Right lobe of liver (tissue), 6 donors: ENCODE results near the gene ATM. TPM values are rescaled to one million over a fixed set of nuclear protein-coding genes. Genes with fewer than 3 reads are reported as not detected.

Source experiments
- ATAC-seq, 4 donors: fragments of 200-7000 bp; cut with Tn5 transposase; one replicate each; pipeline ENCODE4 v1.9.1; 2020; ENCODE audit warnings: mild to moderate bottlenecking in 4 of 4, moderate library complexity in 4 of 4
- DNase-seq, 3 donors: peaks; one replicate each; pipeline ENCODE4 v3.0.0-alpha.2; 2020
- H3K27ac ChIP-seq, 3 donors: fragments of 200-600 bp; one replicate each; pipeline ENCODE4 v1.8.0; 2022
- H3K27me3 ChIP-seq, 2 donors: fragments of 200-600 bp; one replicate each; pipeline ENCODE4 v1.8.0; 2022
- H3K36me3 ChIP-seq, 4 donors: fragments of 200-600 bp; sonication (generic) in 1 of 4; one replicate each; pipeline versions ENCODE4 v1.5.1 to v1.8.0; 2017 to 2022; ENCODE audit warnings: control low read depth in 1 of 4
- H3K4me1 ChIP-seq, 4 donors: fragments of 200-600 bp; sonication (generic) in 1 of 4; one replicate each; pipeline versions ENCODE4 v1.5.1 to v1.8.0; 2017 to 2022; ENCODE audit warnings: control low read depth in 1 of 4
- H3K4me3 ChIP-seq, 3 donors: fragments of 200-600 bp; one replicate each; pipeline ENCODE4 v1.8.0; 2022
- H3K9me3 ChIP-seq, 4 donors: fragments of 200-600 bp; sonication (generic) in 1 of 4; one replicate each; pipeline versions ENCODE4 v1.5.1 to v1.8.0; 2017 to 2022; ENCODE audit warnings: control low read depth in 1 of 4
- POLR2A ChIP-seq: fragments of 450-650 bp; IDR thresholded peaks from one replicate; pipeline ENCODE4 v1.6.1; 2017; ENCODE audit warnings: antibody characterized with exemption, mild to moderate bottlenecking
- WGBS: methylation state at CpG from one replicate; pipeline ENCODE4 v1.1.6; 2018; ENCODE audit warnings: low coverage, low lambda C conversion rate; ENCODE audit not compliant: insufficient coverage; ENCODE audit errors: missing lambda C conversion rate; 5-methylcytosine and 5-hydroxymethylcytosine counted together
- intact Hi-C, 2 donors: fragments of 100-400 bp; cut with DNase I; formaldehyde crosslinking; loops; one replicate each; pipeline versions ENCODE4 v1.11.2 to v1.14.1; 2022
- long read RNA-seq: library from polyadenylated mRNA; unstranded; transcript quantifications from one replicate; pipeline ENCODE4 v2.0.0, GENCODE V29; 2019
- total RNA-seq, 6 experiments: library from RNA; depleted of rRNA in 2 of 6; stranded (reverse); fragments of >200 nt in 2 of 6; fragmentation: NEBNext Ultra II Directional in 3 of 6; extraction: Animal tissue kit (Norgen Biotek cat#: 25700) in 3 of 6; gene quantifications; one replicate each; pipeline versions ENCODE4 v1.1.0 to v1.2.4, GENCODE V29; 2016 to 2023
- TF ChIP-seq, protein P1 (sequence below), 4 donors: fragments of 200-600 bp in 3 of 4; fragments of 450-650 bp in 1 of 4; IDR thresholded peaks; one replicate each; pipeline versions ENCODE4 v1.5.1 to v1.8.0; 2016 to 2022; ENCODE audit warnings: antibody characterized with exemption in 4 of 4, mild to moderate bottlenecking in 2 of 4
- donor health status: DM: no; HTN: yes; CAD: no.
- donor health status: DM: no; HTN: no; CAD: no.
- donor health status: DM: no; HTN: no; CAD: no.
- donor health status: DM: no; HTN: yes; CAD: no.
- donor health status: DM: no; HTN: yes; CAD: no.

The ATM gene
- total RNA-seq, result 10 to 100 TPM; 24.9 to 47.1 (median 32.4) TPM
- long read RNA-seq, partial matches to known transcripts, result 1 of 2 reads
- long read RNA-seq, other reads (novel, unspliced or antisense), result 1 of 2 reads

DNA sequence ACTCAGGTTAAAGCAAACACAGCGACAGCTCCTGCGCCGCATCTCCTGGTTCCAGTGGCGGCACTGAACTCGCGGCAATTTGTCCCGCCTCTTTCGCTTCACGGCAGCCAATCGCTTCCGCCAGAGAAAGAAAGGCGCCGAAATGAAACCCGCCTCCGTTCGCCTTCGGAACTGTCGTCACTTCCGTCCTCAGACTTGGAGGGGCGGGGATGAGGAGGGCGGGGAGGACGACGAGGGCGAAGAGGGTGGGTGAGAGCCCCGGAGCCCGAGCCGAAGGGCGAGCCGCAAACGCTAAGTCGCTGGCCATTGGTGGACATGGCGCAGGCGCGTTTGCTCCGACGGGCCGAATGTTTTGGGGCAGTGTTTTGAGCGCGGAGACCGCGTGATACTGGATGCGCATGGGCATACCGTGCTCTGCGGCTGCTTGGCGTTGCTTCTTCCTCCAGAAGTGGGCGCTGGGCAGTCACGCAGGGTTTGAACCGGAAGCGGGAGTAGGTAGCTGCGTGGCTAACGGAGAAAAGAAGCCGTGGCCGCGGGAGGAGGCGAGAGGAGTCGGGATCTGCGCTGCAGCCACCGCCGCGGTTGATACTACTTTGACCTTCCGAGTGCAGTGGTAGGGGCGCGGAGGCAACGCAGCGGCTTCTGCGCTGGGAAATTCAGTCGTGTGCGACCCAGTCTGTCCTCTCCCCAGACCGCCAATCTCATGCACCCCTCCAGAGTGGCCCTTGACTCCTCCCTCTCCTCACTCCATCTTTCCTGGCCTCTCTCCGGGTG lies at the start of gene ATM, which contains the start of gene NPAT:
Gene ATM (plus strand): TSS at position 494 of the 774 bp plus-strand sequence. CDS start 4,558 bp downstream, outside the sequence.
Gene NPAT (minus strand): TSS at position 65 of the 774 bp plus-strand sequence. CDS start 102 bp downstream, outside the sequence.
- intact Hi-C loops, result no loop called here
- H3K9me3 ChIP-seq, result no peaks in the 10 kb centered on the region
- H3K27ac ChIP-seq, result peak within 1 kb of the TSS; percentile 86 to 91 (median 89)
- WGBS, result 0% methylated on average over 17 of the region's 70 CpGs
- peaks cover 0 to 20% (median 0%) of the 10 kb centered on the region in 4 donors for H3K4me1 ChIP-seq
- H3K27me3 ChIP-seq, result no peaks in the 10 kb centered on the region
- TF ChIP-seq POLR2A, result peak; percentile 86
- TF ChIP-seq, protein P1, sequence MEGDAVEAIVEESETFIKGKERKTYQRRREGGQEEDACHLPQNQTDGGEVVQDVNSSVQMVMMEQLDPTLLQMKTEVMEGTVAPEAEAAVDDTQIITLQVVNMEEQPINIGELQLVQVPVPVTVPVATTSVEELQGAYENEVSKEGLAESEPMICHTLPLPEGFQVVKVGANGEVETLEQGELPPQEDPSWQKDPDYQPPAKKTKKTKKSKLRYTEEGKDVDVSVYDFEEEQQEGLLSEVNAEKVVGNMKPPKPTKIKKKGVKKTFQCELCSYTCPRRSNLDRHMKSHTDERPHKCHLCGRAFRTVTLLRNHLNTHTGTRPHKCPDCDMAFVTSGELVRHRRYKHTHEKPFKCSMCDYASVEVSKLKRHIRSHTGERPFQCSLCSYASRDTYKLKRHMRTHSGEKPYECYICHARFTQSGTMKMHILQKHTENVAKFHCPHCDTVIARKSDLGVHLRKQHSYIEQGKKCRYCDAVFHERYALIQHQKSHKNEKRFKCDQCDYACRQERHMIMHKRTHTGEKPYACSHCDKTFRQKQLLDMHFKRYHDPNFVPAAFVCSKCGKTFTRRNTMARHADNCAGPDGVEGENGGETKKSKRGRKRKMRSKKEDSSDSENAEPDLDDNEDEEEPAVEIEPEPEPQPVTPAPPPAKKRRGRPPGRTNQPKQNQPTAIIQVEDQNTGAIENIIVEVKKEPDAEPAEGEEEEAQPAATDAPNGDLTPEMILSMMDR (IDR thresholded peaks at IDR 0.05), result peak; percentile 53 to 82 (median 76)
- DNase-seq (peak; percentile 99 to 100 (median 100)), ATAC-seq (peak; percentile 94 to 98 (median 96))
- H3K4me3 ChIP-seq, result peak within 1 kb of the TSS; percentile 65 to 90 (median 78)
- no peaks in the 10 kb centered on the region for H3K36me3 ChIP-seq

DNA sequence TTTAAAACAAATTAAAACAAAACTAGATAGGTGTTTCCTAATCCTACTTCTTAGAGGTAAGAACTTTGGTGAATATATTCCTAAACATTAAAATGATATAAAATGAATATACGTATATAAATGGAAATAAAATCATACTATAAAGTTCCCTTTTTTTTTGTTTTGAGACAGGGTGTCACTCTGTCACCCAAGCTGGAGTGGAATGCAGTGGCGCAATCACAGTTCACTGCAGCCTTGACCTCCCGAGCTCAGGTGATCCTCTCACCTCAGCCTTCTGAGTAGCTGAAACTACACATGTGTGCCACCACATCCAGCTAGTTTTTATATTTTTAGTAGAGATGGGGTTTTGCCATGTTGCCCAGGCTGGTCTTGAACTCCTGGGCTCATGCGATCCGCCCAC lies 45.3 kb upstream of the ATM start:
- H3K27me3 ChIP-seq, result no peaks in the 10 kb centered on the region
- no peaks in the 10 kb centered on the region for H3K9me3 ChIP-seq
- H3K4me3 ChIP-seq, result no peak overlapping the region
- DNase-seq (peak; percentile 59 to 75 (median 64)), ATAC-seq (peak; percentile 83 to 97 (median 92))
- 45% methylated on average over 5 of the region's 5 CpGs for WGBS
- peaks cover 0 to 29% (median 3%) of the 10 kb centered on the region in 4 donors for H3K36me3 ChIP-seq
- peak overlapping the region in 2 of 3 donors; percentile 30 to 34 for H3K27ac ChIP-seq
- peaks cover 0 to 10% (median 3%) of the 10 kb centered on the region in 4 donors for H3K4me1 ChIP-seq
- intact Hi-C loops, result no loop called here
- TF ChIP-seq, protein P1 (IDR thresholded peaks at IDR 0.05), result no peak
- no peak for TF ChIP-seq POLR2A

- intact Hi-C loops, result no loop called here
- no peak overlapping the region for H3K27ac ChIP-seq
- H3K4me1 ChIP-seq, result peaks cover 0 to 9% (median 3%) of the 10 kb centered on the region in 4 donors
Observed at GRCh38 chr11:108193725-108194124, 29.1 kb upstream of the ATM start.

DNA sequence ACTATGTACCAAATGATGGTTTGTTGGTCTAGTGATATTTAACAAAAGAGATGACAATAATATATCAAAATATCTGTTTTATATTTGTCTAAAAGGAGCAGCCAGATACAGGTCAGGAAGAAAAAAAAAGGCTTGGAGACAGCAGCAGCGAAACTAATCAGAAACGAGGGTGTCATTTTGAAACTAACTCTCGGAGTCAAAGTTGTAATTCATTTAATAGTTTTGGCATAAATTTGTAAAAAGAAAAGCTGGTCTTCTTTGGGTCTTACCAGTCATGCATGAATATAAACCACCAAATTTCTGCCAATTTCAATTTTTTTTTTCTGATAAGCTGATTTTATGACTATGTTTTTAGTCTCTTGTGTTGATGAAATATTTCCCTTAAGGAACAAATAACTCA lies 26.0 kb upstream of the ATM start:
- TF ChIP-seq, protein P1 (IDR thresholded peaks at IDR 0.05), result no peak
- TF ChIP-seq POLR2A, result no peak
- H3K27ac ChIP-seq, result peak overlapping the region in 2 of 3 donors; percentile 13 to 27
- peaks cover 0 to 9% (median 3%) of the 10 kb centered on the region in 4 donors for H3K4me1 ChIP-seq
- DNase-seq (no peak), ATAC-seq (no peak)
- H3K4me3 ChIP-seq, result no peak overlapping the region
- no peaks in the 10 kb centered on the region for H3K9me3 ChIP-seq
- intact Hi-C loops, result no loop called here
- peaks cover 0 to 18% (median 5%) of the 10 kb centered on the region in 4 donors for H3K36me3 ChIP-seq
- H3K27me3 ChIP-seq, result no peaks in the 10 kb centered on the region
- 92% methylated on average over 3 of the region's 3 CpGs for WGBS

More at GRCh38 chr11:108193725-108194124, 29.1 kb upstream of the ATM start:
- Histone ChIP-seq H3K27me3 (no peaks in the 10 kb centered on the region), H3K4me3 (no peak overlapping the region), H3K9me3 (no peaks in the 10 kb centered on the region), H3K36me3 (peaks cover 0 to 27% (median 8%) of the 10 kb centered on the region in 4 donors)
- DNase-seq, result no peak
- no peak for TF ChIP-seq POLR2A
- TF ChIP-seq, protein P1 (IDR thresholded peaks at IDR 0.05), result no peak
- no peak for ATAC-seq
